GM23248 (cell line): Measurements from ENCODE around the gene FHL1. TPM values are rescaled to one million over a fixed set of nuclear protein-coding genes. Genes with fewer than 3 reads are reported as not detected.

ENCODE experiments used
- DNase-seq: peaks from one replicate; pipeline ENCODE4 v3.0.0-alpha.2; 2015
- H2AFZ ChIP-seq: fragments of 200-600 bp; sonication (generic); 2 replicates; pipeline ENCODE4 v1.6.1; 2016; ENCODE audit warnings: antibody characterized with exemption
- H3F3A ChIP-seq: fragments of 200-600 bp; sonication (generic); 2 replicates; pipeline ENCODE4 v1.6.1; 2016; ENCODE audit warnings: mild to moderate bottlenecking, antibody characterized with exemption, mixed run types; ENCODE audit not compliant: insufficient read depth
- H3K27ac ChIP-seq: fragments of 200-600 bp; sonication (generic); 2 replicates; pipeline ENCODE4 v1.5.1; 2016; ENCODE audit warnings: mild to moderate bottlenecking
- H3K27me3 ChIP-seq: fragments of 200-600 bp; sonication (generic); replicated peaks from 2 replicates; pipeline ENCODE4 v1.6.1; 2016; ENCODE audit warnings: mild to moderate bottlenecking; ENCODE audit not compliant: insufficient read depth
- H3K36me3 ChIP-seq: fragments of 200-600 bp; sonication (generic); 2 replicates; pipeline ENCODE4 v1.6.1; 2016; ENCODE audit warnings: low read depth, mild to moderate bottlenecking
- H3K4me1 ChIP-seq: fragments of 200-600 bp; sonication (generic); 2 replicates; pipeline ENCODE4 v1.6.1; 2016; ENCODE audit warnings: mild to moderate bottlenecking; ENCODE audit not compliant: insufficient read depth
- H3K4me2 ChIP-seq: fragments of 200-600 bp; sonication (generic); one replicate; pipeline ENCODE4 v1.6.1; 2016; ENCODE audit warnings: mild to moderate bottlenecking; ENCODE audit not compliant: unreplicated experiment
- H3K4me3 ChIP-seq: fragments of 200-600 bp; sonication (generic); 2 replicates; pipeline ENCODE4 v1.5.1; 2016; ENCODE audit warnings: mild to moderate bottlenecking
- H3K79me2 ChIP-seq: fragments of 200-600 bp; sonication (generic); 2 replicates; pipeline ENCODE4 v1.6.1; 2016; ENCODE audit warnings: mild to moderate bottlenecking; ENCODE audit not compliant: insufficient read depth
- H3K9ac ChIP-seq: fragments of 200-600 bp; sonication (generic); 2 replicates; pipeline ENCODE4 v1.6.1; 2016; ENCODE audit warnings: mild to moderate bottlenecking
- H3K9me2 ChIP-seq: fragments of 200-600 bp; sonication (generic); 2 replicates; pipeline ENCODE4 v1.6.1; 2016; ENCODE audit warnings: mixed run types, mild to moderate bottlenecking, moderate library complexity; ENCODE audit not compliant: insufficient read depth
- H3K9me3 ChIP-seq: fragments of 200-600 bp; sonication (generic); one replicate; pipeline ENCODE4 v1.6.1; 2017; ENCODE audit warnings: low read depth
- H4K20me1 ChIP-seq: fragments of 200-600 bp; sonication (generic); 2 replicates; pipeline ENCODE4 v1.6.0; 2016; ENCODE audit not compliant: insufficient read depth
- EZH2 ChIP-seq: fragments of 200-600 bp; sonication (generic); IDR thresholded peaks from 2 replicates; pipeline ENCODE4 v1.6.1; 2018; ENCODE audit warnings: antibody characterized with exemption, mild to moderate bottlenecking; ENCODE audit not compliant: insufficient read depth, poor library complexity, severe bottlenecking
- EZH2phosphoT487 ChIP-seq: fragments of 200-600 bp; sonication (generic); IDR thresholded peaks from 2 replicates; pipeline ENCODE4 v1.6.1; 2018; ENCODE audit warnings: antibody characterized with exemption, moderate library complexity, mild to moderate bottlenecking, low read depth; ENCODE audit not compliant: insufficient read depth
- WGBS, 2 experiments: methylation state at CpG; one replicate each; pipeline ENCODE4 v1.1.6; 2015 to 2017; ENCODE audit warnings: low lambda C conversion rate in 2 of 2, low coverage in 1 of 2; ENCODE audit errors: missing lambda C conversion rate in 2 of 2; 5-methylcytosine and 5-hydroxymethylcytosine counted together
- in situ Hi-C: fragments of 300-500 bp; cut with MboI; formaldehyde crosslinking; loops from 2 replicates; pipeline ENCODE4 v1.15.0; 2020
- polyA plus RNA-seq: library from polyadenylated mRNA; unstranded; fragments of >200 nt; fragmentation: Nextera tagmentation; extraction: Ambion mirVana; gene quantifications from 2 replicates; pipeline ENCODE4 v1.2.1, GENCODE V29; 2016
- total RNA-seq: library from RNA; depleted of rRNA; stranded (reverse); fragments of >200 nt; shearing (Covaris generic); gene quantifications from 2 replicates; pipeline ENCODE4 v1.2.3, GENCODE V29; 2014

The FHL1 gene
- total and polyA plus RNA-seq, 2 experiments from 2014 or later = 55.8 to 57.5 TPM

- Histone ChIP-seq H4K20me1 (no peaks in the 10 kb centered on the region), H3K27me3 (no peaks in the 10 kb centered on the region), H3K4me1 (no peaks in the 10 kb centered on the region), H3K9ac (peak overlapping the region; percentile 64), H3F3A (no peaks in the 10 kb centered on the region), H2AFZ (peak overlapping the region; percentile 70), H3K79me2 (no peaks in the 10 kb centered on the region), H3K27ac (no peak overlapping the region), H3K9me2 (no peaks in the 10 kb centered on the region), H3K9me3 (no peaks in the 10 kb centered on the region), H3K4me2 (peak overlapping the region; percentile 42), H3K4me3 (peak overlapping the region; percentile 74), H3K36me3 (no peaks in the 10 kb centered on the region)
- no peak for DNase-seq
- 0 to 15% methylated on average over 4 to 17 of the region's 17 CpGs for WGBS, 2 experiments
- in situ Hi-C loops = no loop called here
- TF ChIP-seq EZH2phosphoT487 (no peak), EZH2 (no peak)
Measured at GRCh38 chrX:136147976-136148375, 643 bp downstream of the FHL1 start.

- Histone ChIP-seq H3K4me2 (no peak overlapping the region), H4K20me1 (no peaks in the 10 kb centered on the region), H3K4me1 (no peaks in the 10 kb centered on the region), H3K4me3 (peak overlapping the region; percentile 74), H3F3A (no peaks in the 10 kb centered on the region), H2AFZ (no peak overlapping the region), H3K79me2 (no peaks in the 10 kb centered on the region), H3K9ac (no peak overlapping the region), H3K27me3 (no peaks in the 10 kb centered on the region), H3K27ac (no peak overlapping the region), H3K9me3 (no peaks in the 10 kb centered on the region), H3K9me2 (no peaks in the 10 kb centered on the region), H3K36me3 (no peaks in the 10 kb centered on the region)
- no peak for DNase-seq
- no peak for TF ChIP-seq EZH2phosphoT487
- TF ChIP-seq EZH2 = no peak
- in situ Hi-C loops = no loop called here
- WGBS, 2 experiments = 9 to 12% methylated on average over 6 to 17 of the region's 17 CpGs
Measured at GRCh38 chrX:136148391-136148790, 1.1 kb downstream of the FHL1 start.

GRCh38 chrX:136154998-136155397 is 7.7 kb downstream of the FHL1 start:
- Histone ChIP-seq H4K20me1 (no peaks in the 10 kb centered on the region), H3F3A (no peaks in the 10 kb centered on the region), H3K9ac (no peak overlapping the region), H3K9me2 (no peaks in the 10 kb centered on the region), H3K4me2 (no peak overlapping the region), H3K9me3 (no peaks in the 10 kb centered on the region), H3K27ac (no peak overlapping the region), H3K36me3 (no peaks in the 10 kb centered on the region), H3K4me3 (no peak overlapping the region), H3K4me1 (no peaks in the 10 kb centered on the region), H2AFZ (no peak overlapping the region), H3K79me2 (no peaks in the 10 kb centered on the region), H3K27me3 (no peaks in the 10 kb centered on the region)
- WGBS, 2 experiments = 56 to 57% methylated on average over 3 to 5 of the region's 5 CpGs
- TF ChIP-seq EZH2 = no peak
- no peak for TF ChIP-seq EZH2phosphoT487
- DNase-seq = no peak
- in situ Hi-C loops = loop anchor here (10.0 kb wide), 1 partner anchor 120 kb away; no protein-coding TSS in a partner anchor

GRCh38 chrX:136156560-136157117 is 9.3 kb downstream of the FHL1 start:
- Histone ChIP-seq H4K20me1 (no peaks in the 10 kb centered on the region), H3K9me2 (no peaks in the 10 kb centered on the region), H3K9ac (no peak overlapping the region), H3K27me3 (no peaks in the 10 kb centered on the region), H3K79me2 (no peaks in the 10 kb centered on the region), H3K9me3 (no peaks in the 10 kb centered on the region), H3K4me2 (no peak overlapping the region), H3F3A (no peaks in the 10 kb centered on the region), H3K4me1 (no peaks in the 10 kb centered on the region), H2AFZ (no peak overlapping the region), H3K27ac (no peak overlapping the region), H3K36me3 (no peaks in the 10 kb centered on the region), H3K4me3 (no peak overlapping the region)
- DNase-seq = no peak
- TF ChIP-seq EZH2phosphoT487 (no peak), EZH2 (no peak)
- in situ Hi-C loops = loop anchor here (10.0 kb wide), 1 partner anchor 122 kb away; no protein-coding TSS in a partner anchor
- WGBS, 2 experiments = 79 to 88% methylated on average over 3 to 5 of the region's 5 CpGs
